Gastroesophageal sphincter (tissue), 4 donors: Measurements from ENCODE around the gene SLC8A2. TPM values are rescaled to one million over a fixed set of nuclear protein-coding genes. Genes with fewer than 3 reads are reported as not detected.
"Not testable (repeated sequence)": the region's sequence is repeated elsewhere in the genome, so short reads cannot be mapped to it uniquely, and the experiment has no call there.

Experiments
- ATAC-seq: fragments of 150-250 bp; one replicate; pipeline ENCODE4 v1.9.1; 2016; ENCODE audit warnings: mild to moderate bottlenecking, moderate library complexity
- H3K27ac ChIP-seq, 4 donors: fragments of 200-600 bp; sonication (generic) in 3 of 4; 1 replicate in 3 of 4; 2 replicates in 1 of 4; pipeline ENCODE4 v1.5.1; 2016 to 2019
- H3K27me3 ChIP-seq: fragments of 200-600 bp; sonication (generic); one replicate; pipeline ENCODE4 v1.5.1; 2019
- H3K36me3 ChIP-seq, 2 donors: fragments of 200-600 bp; sonication (generic); one replicate each; pipeline ENCODE4 v1.5.1; 2019; ENCODE audit warnings: control low read depth in 1 of 2
- H3K4me1 ChIP-seq, 3 donors: fragments of 200-600 bp; sonication (generic); 1 replicate in 2 of 3; 2 replicates in 1 of 3; pipeline ENCODE4 v1.5.1; 2016 to 2019; ENCODE audit warnings: control low read depth in 2 of 3
- H3K4me3 ChIP-seq, 2 donors: fragments of 200-600 bp; sonication (generic); one replicate each; pipeline ENCODE4 v1.5.1; 2019; ENCODE audit warnings: mild to moderate bottlenecking in 1 of 2, moderate library complexity in 1 of 2
- H3K9me3 ChIP-seq, 3 donors: fragments of 200-600 bp; sonication (generic); one replicate each; pipeline ENCODE4 v1.5.1; 2017 to 2019; ENCODE audit warnings: control low read depth in 2 of 3
- EP300 ChIP-seq: sonication (generic); formaldehyde crosslinking; IDR thresholded peaks from one replicate; pipeline ENCODE4 v1.6.1; 2017; ENCODE audit warnings: antibody characterized with exemption, mild to moderate bottlenecking
- POLR2A ChIP-seq, 2 donors: fragments of 450-650 bp; IDR thresholded peaks; one replicate each; pipeline ENCODE4 v1.6.1; 2017; ENCODE audit warnings: antibody characterized with exemption in 2 of 2, mild to moderate bottlenecking in 2 of 2, moderate library complexity in 1 of 2
- POLR2AphosphoS5 ChIP-seq: sonication (generic); formaldehyde crosslinking; IDR thresholded peaks from one replicate; pipeline ENCODE4 v1.6.1; 2017; ENCODE audit warnings: antibody characterized with exemption
- WGBS, 2 donors: methylation state at CpG; one replicate each; pipeline ENCODE4 v1.1.5; 2018; ENCODE audit warnings: low coverage in 1 of 2; 5-methylcytosine and 5-hydroxymethylcytosine counted together
- total RNA-seq, 4 donors: library from RNA; depleted of rRNA; stranded (reverse); fragments of >200 nt; gene quantifications; one replicate each; pipeline ENCODE4 v1.1.0, GENCODE V29; 2016
- TF ChIP-seq, protein P1 (sequence below), 4 experiments: fragments of 200-600 bp in 2 of 4; fragments of 450-650 bp in 2 of 4; sonication (generic) in 1 of 4; IDR thresholded peaks; one replicate each; pipeline ENCODE4 v1.5.1; 2017 to 2019; ENCODE audit warnings: antibody characterized with exemption in 4 of 4, mild to moderate bottlenecking in 2 of 4, moderate library complexity in 2 of 4

The SLC8A2 gene
- total RNA-seq, 4 donors from 2014 or later: 6.5 to 19.9 (median 9.5) TPM

DNA sequence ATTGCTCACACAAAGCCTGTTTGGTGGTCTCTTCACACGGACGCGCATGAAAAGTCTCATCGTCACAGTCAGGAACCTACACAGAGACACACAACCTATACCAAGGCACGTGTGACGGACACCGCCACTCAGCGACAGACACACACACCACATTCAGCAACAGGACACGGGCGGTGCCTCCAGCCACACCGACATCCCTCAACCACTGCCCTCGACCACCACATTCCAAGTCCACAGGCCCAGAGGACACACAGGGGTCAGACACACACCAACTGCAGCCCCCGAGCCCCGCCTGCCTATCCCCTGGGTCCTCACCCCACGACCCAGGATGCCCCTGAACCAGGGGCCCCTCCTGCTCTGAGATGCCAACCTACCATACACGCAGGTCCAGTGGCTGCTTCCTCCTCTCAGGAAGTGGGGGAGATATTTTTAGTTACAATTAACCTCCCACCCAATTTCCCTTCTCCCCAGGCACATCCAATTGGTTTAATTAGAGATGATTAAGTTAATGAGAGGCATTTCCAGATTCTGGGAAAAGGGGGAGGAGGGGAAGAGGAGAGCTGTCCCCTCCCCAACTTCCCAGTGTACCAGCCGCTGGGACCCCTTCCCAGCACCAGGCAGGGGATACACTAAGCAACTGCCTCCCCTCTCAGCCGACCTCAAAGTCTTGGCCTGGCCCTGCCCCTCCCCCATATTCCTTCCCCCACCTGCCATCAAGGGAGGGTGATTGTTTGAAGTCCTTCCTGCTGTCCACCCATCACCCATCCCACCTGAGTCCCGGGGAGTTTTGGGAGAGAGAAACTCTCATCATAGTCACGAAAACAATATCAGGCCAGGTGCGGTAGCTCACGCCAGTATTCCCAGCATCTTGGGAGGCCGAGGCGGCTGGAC, 72.7 kb downstream of the SLC8A2 start:
- no peak overlapping the region for H3K27ac ChIP-seq
- no peak for ATAC-seq
- 0 to 7% methylated on average over 1 to 4 of the region's 24 CpGs for WGBS, 2 donors
- TF ChIP-seq POLR2A (IDR thresholded peaks at IDR 0.05): no peak
- H3K27me3 ChIP-seq: peaks cover 19% of the 10 kb centered on the region
- H3K36me3 ChIP-seq: no peaks in the 10 kb centered on the region
- H3K4me3 ChIP-seq: no peak overlapping the region
- no peaks in the 10 kb centered on the region for H3K9me3 ChIP-seq
- no peaks in the 10 kb centered on the region for H3K4me1 ChIP-seq

DNA sequence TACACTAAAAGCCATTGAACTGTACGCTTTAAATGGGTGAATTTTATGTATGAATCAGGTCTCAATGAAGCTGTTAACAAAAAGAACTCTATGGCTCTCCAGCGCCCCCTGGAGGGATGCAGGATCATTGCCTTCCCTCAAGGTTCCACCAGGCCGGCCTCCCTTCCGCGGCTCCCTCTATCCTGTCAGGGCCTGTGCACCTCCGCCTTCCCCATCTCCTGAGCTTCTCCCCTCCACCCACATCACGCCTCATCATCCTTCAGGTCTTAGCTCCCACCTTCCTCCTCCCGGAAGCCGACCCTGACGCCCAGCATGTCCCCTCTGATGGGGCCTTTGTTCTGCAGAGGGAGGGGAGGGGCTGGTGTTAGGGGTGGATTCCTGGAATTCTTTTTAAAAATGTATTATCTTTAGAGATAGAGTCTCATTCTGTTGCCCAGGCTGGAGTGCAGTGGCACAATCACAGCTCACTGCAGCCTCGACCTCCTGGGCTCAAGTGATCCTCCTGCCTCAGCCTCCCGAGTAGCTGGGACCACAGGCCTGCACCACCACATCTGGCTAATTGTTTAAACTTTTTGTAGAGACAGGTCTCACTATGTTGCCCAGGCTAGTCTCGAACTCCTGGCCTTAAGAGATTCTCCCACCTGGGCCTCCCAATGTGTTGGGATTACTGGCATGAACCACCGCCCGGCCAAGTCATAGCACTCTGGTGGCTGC, 80.0 kb downstream of the SLC8A2 start:
- WGBS, 2 donors: 9 to 16% methylated on average over 5 to 10 of the region's 15 CpGs
- H3K27ac ChIP-seq: no peak overlapping the region
- H3K36me3 ChIP-seq: no peaks in the 10 kb centered on the region
- H3K4me3 ChIP-seq: no peak overlapping the region
- H3K9me3 ChIP-seq: no peaks in the 10 kb centered on the region
- peaks cover 12% of the 10 kb centered on the region for H3K27me3 ChIP-seq
- TF ChIP-seq, protein P1, sequence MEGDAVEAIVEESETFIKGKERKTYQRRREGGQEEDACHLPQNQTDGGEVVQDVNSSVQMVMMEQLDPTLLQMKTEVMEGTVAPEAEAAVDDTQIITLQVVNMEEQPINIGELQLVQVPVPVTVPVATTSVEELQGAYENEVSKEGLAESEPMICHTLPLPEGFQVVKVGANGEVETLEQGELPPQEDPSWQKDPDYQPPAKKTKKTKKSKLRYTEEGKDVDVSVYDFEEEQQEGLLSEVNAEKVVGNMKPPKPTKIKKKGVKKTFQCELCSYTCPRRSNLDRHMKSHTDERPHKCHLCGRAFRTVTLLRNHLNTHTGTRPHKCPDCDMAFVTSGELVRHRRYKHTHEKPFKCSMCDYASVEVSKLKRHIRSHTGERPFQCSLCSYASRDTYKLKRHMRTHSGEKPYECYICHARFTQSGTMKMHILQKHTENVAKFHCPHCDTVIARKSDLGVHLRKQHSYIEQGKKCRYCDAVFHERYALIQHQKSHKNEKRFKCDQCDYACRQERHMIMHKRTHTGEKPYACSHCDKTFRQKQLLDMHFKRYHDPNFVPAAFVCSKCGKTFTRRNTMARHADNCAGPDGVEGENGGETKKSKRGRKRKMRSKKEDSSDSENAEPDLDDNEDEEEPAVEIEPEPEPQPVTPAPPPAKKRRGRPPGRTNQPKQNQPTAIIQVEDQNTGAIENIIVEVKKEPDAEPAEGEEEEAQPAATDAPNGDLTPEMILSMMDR (IDR thresholded peaks at IDR 0.05): peak in 3 of 4 experiments; percentile 69 to 86 (median 71)
- TF ChIP-seq POLR2AphosphoS5 (no peak), EP300 (no peak), POLR2A (IDR thresholded peaks at IDR 0.05) (no peak)
- ATAC-seq: peak; percentile 46
- no peaks in the 10 kb centered on the region for H3K4me1 ChIP-seq

DNA sequence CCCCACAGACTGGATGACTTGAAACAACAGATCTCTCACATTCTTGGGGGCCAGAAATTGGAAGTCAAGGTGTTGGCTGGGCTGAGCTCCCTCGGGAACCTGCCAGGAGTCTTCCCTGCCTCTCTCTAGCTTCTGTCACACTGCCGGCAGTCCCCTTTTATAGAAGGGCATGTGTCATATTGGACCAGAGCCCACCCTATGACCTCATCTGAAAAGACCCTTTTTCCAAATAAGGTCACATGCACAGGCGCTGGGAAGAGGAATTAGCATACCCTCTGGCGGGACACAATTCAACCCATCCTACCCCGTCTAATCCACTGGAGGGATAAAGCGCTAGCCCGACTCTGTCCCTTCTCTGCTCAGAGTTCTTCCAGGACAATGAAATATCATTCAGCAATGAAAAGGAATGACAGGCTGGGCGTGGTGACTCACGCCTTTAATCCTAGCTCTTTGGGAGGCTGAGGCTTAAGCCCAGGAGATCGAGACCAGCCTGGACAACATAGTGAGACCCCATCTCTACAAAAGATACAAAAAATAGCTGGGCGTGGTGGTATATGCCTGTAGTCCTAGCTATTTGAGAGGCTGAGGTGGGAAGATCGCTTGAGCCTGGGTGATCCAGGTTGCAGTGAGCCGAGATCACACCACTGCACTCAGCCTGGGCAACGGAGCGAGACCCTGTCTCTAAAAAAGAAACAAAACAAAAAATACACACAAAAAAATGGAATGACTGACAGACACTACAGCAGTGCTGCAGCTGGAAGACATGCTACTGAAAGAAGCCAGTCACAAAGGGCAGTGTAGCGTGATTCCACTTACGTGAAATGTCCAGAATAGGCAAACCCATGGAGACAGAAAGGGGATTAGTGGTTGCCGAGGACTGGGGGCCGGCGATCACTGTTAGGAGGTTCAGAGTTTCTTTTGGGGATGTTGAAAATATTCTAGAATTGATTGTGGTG, 80.9 kb downstream of the SLC8A2 start:
- TF ChIP-seq POLR2A (IDR thresholded peaks at IDR 0.05) (no peak), EP300 (no peak), POLR2AphosphoS5 (no peak)
- TF ChIP-seq, protein P1 (IDR thresholded peaks at IDR 0.05): no peak
- H3K27ac ChIP-seq: no peak overlapping the region
- H3K9me3 ChIP-seq: no peaks in the 10 kb centered on the region
- no peak for ATAC-seq
- H3K36me3 ChIP-seq: no peaks in the 10 kb centered on the region
- 74 to 77% methylated on average over 5 to 15 of the region's 20 CpGs for WGBS, 2 donors
- peaks cover 12% of the 10 kb centered on the region for H3K27me3 ChIP-seq
- no peaks in the 10 kb centered on the region for H3K4me1 ChIP-seq
- no peak overlapping the region for H3K4me3 ChIP-seq

DNA sequence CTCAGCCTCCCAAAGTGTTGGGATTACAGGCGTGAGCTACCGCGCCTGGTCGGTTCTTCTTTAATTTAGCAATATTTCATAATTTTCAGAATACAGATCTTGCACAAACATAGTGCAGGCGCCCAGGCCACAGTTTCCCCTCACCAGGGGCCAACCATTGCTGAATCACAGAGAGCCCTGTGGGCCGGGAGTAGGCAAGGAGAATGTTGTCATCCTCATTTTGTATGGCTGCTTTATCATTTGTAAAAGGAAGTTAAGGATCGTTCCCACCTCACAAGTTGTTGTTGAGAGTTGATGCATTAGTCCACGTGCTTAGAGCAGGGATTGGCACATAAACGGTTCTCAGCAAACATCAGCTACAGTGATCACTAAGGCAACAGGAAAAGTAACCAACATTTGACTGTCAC, 82.5 kb downstream of the SLC8A2 start:
- no peaks in the 10 kb centered on the region for H3K36me3 ChIP-seq
- H3K4me3 ChIP-seq: no peak overlapping the region
- ATAC-seq: peak; percentile 48
- no peak overlapping the region for H3K27ac ChIP-seq
- peaks cover 12% of the 10 kb centered on the region for H3K27me3 ChIP-seq
- TF ChIP-seq, protein P1 (IDR thresholded peaks at IDR 0.05): no peak
- TF ChIP-seq POLR2A (IDR thresholded peaks at IDR 0.05): no peak
- TF ChIP-seq EP300: no peak
- TF ChIP-seq POLR2AphosphoS5: no peak
- no peaks in the 10 kb centered on the region for H3K4me1 ChIP-seq
- 42 to 73% methylated on average over 3 to 8 of the region's 9 CpGs for WGBS, 2 donors
- H3K9me3 ChIP-seq: no peaks in the 10 kb centered on the region

DNA sequence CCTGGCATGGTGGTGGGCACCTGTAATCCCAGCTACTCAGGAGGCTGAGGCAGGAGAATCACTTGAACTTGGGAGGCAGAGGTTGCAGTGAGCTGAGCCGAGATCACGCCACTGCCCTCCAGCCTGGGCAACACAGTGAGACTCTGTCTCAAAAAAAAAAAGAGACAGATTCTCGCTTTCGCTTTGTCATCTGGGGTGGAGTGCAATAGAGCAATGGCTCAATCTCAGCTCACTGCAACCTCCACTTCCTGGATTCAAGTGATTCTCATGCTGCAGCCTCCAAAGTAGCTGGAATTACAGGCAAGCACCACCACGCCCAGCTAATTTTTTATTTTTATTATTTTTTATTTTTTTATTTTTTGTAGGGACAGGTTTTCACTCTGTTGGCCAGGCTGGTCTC, 83.0 kb downstream of the SLC8A2 start:
- not testable (repeated sequence) for ATAC-seq, H3K4me3 ChIP-seq, H3K36me3 ChIP-seq, H3K4me1 ChIP-seq, H3K27ac ChIP-seq, H3K9me3 ChIP-seq
- peaks cover 12% of the 10 kb centered on the region for H3K27me3 ChIP-seq
- WGBS, 2 donors: 73 to 88% methylated on average over 4 to 5 of the region's 5 CpGs

DNA sequence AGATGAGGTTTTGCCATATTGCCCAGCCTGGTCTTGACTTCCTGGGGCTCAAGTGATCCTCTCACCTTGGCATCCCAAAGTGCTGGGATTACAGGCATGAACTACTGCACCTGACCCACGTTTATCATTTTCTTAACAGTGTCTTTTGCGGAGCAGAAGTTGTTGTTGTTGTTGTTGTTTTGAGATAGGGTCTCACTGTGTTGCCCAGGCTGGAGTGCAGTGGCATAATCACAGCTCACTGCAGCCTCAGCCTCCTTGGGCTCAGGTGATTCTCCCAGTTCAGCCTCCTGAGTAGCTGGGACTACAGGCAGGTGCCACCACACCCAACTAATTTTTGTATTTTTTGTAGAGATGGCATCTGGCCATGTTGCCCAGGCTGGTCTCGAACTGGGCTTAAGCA, 84.1 kb downstream of the SLC8A2 start:
- H3K4me1 ChIP-seq, H3K9me3 ChIP-seq, H3K4me3 ChIP-seq, H3K27ac ChIP-seq, ATAC-seq, H3K27me3 ChIP-seq, H3K36me3 ChIP-seq: not testable (repeated sequence)
- WGBS, 2 donors: 76 to 82% methylated on average over 3 of the region's 3 CpGs

DNA sequence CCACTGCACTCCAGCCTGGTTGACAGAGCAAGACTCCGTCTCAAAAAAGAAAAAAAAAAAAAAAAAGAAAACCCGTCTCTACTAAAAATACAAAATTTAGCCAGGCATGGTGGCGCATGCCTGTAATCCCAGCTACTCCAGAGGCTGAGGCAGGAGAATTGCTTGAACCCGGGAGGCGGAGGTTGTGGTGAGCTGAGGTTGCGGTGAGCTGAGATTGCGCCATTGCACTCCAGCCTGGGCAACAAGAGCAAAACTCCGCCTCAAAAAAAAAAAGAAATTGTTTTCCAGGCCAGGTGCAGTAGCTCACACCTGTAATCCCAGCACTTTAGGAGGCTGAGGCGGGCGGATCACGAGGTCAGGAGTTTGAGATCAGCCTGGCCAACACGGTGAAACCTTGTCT, 85.1 kb downstream of the SLC8A2 start:
- WGBS, 2 donors: 77 to 91% methylated on average over 3 to 8 of the region's 12 CpGs
- not testable (repeated sequence) for ATAC-seq, H3K27ac ChIP-seq, H3K4me1 ChIP-seq, H3K9me3 ChIP-seq, H3K4me3 ChIP-seq, H3K27me3 ChIP-seq
- peaks cover 0 to 10% of the 10 kb centered on the region in 2 donors for H3K36me3 ChIP-seq

DNA sequence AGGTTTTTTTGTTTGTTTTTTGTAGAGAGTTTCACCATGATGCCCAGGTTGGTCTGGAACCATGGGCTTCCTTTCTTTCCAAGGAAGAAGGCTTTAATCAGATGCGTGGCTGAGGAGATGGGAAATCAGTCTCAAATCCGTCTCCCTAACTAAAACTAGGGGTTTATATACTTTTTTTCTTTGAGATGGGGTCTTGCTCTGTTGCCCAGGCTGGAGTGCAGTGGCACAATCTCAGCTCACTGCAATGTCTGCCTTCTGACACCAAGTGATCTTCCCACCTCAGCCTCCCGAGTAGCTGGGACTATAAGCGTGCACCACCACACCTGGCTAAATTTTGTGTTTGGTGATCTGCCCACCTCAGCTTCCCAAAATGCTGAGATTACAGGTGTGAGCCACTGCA, 87.2 kb downstream of the SLC8A2 start:
- H3K4me3 ChIP-seq, H3K27me3 ChIP-seq, ATAC-seq, H3K9me3 ChIP-seq, H3K27ac ChIP-seq, H3K4me1 ChIP-seq: not testable (repeated sequence)
- WGBS, 2 donors: 75% methylated on average over 4 of the region's 4 CpGs; no CpG with 5 or more reads in 1 of the 2 donors
- H3K36me3 ChIP-seq: peaks cover 0 to 31% of the 10 kb centered on the region in 2 donors
